K562 (cell line): ENCODE data around the gene RNF152.

Experiments
- CBX8 ChIP-seq: fragments of 200-600 bp; sonication (generic); IDR thresholded peaks from 2 replicates; pipeline ENCODE4 v1.6.1; 2012; ENCODE audit warnings: borderline replicate concordance, mixed run types, low read depth, mild to moderate bottlenecking, moderate library complexity, mixed read lengths, low read length, control low read depth, inconsistent platforms; ENCODE audit not compliant: poor library complexity, severe bottlenecking; ENCODE audit errors: extremely low read depth
- ESRRB ChIP-seq: fragments of 250-450 bp; sonication (Bioruptor Pico); IDR thresholded peaks from 2 replicates; pipeline ENCODE4 v1.5.0; 2020; ENCODE audit warnings: mild to moderate bottlenecking, moderate library complexity, borderline replicate concordance
- FOS ChIP-seq: IDR thresholded peaks from 3 replicates; pipeline ENCODE4 v1.6.1; 2011; ENCODE audit not compliant: insufficient read length; ENCODE audit errors: extremely low read depth
- HMG20B ChIP-seq: fragments of 250-450 bp; sonication (Bioruptor Pico); IDR thresholded peaks from 2 replicates; pipeline ENCODE4 v1.5.0; 2021; ENCODE audit warnings: mild to moderate bottlenecking
- NFIC ChIP-seq: fragments of 450-650 bp; IDR thresholded peaks from 2 replicates; pipeline ENCODE4 v1.6.1; 2017; ENCODE audit warnings: mild to moderate bottlenecking, inconsistent platforms
- PHF20 ChIP-seq: fragments of 450-650 bp; IDR thresholded peaks from 2 replicates; pipeline ENCODE4 v1.6.1; 2018; ENCODE audit not compliant: partially characterized antibody
- PKNOX1 ChIP-seq: fragments of 450-650 bp; IDR thresholded peaks from 2 replicates; pipeline ENCODE4 v1.6.1; 2016
- RERE ChIP-seq: sonication (generic); formaldehyde crosslinking; IDR thresholded peaks from 2 replicates; pipeline ENCODE4 v1.8.0; 2023; ENCODE audit warnings: missing genetic modification reagents, mild to moderate bottlenecking, borderline replicate concordance
- SLC30A9 ChIP-seq: fragments of 250-450 bp; sonication (Bioruptor Pico); IDR thresholded peaks from 2 replicates; pipeline ENCODE4 v1.8.0; 2022; ENCODE audit warnings: mild to moderate bottlenecking, moderate library complexity
- TARDBP ChIP-seq: fragments of 450-650 bp; IDR thresholded peaks from 2 replicates; pipeline ENCODE4 v1.6.1; 2016
- U2AF2 ChIP-seq: fragments of 200-400 bp; formaldehyde crosslinking; optimal IDR thresholded peaks from 2 replicates; pipeline ENCODE3; 2017; ENCODE audit warnings: low read depth, mild to moderate bottlenecking, low read length
- ZNF584 ChIP-seq: fragments of 200-800 bp; sonication (Bioruptor generic); IDR thresholded peaks from 2 replicates; pipeline ENCODE4 v1.6.1; 2016; ENCODE audit warnings: low read depth, mild to moderate bottlenecking, missing genetic modification characterization, missing compliant biosample characterization
- ZNF740 ChIP-seq, 3 experiments: fragments of 200-800 bp in 1 of 3; sonication (Bioruptor generic) in 1 of 3; sonication (generic) in 1 of 3; formaldehyde crosslinking in 1 of 3; IDR thresholded peaks; 2 replicates each; pipeline versions ENCODE4 v1.6.1 to v1.8.0; 2016 to 2022; ENCODE audit warnings: mild to moderate bottlenecking in 2 of 3, missing compliant biosample characterization in 2 of 3, missing genetic modification characterization in 2 of 3, missing genetic modification reagents in 1 of 3
- TF ChIP-seq, protein P1 (sequence below), 3 experiments: IDR thresholded peaks in 2 of 3; conservative IDR thresholded peaks in 1 of 3; 2 replicates each; pipeline ENCODE4 v1.5.1; 2011 to 2012; ENCODE audit warnings: low read length in 3 of 3, mild to moderate bottlenecking in 3 of 3, control low read depth in 2 of 3, improper control_type of control experiment in 1 of 3, inconsistent platforms in 1 of 3, low read depth in 1 of 3, mixed read lengths in 1 of 3, moderate library complexity in 1 of 3; ENCODE audit not compliant: insufficient read depth in 2 of 3

- TF ChIP-seq ZNF584 (CRISPR knock-in tag), result no peak
- no peak for TF ChIP-seq CBX8
- TF ChIP-seq SLC30A9 (CRISPR knock-in tag), result no peak
- no peak for TF ChIP-seq ZNF740 (CRISPR knock-in tag; IDR thresholded peaks at IDR 0.05)
- TF ChIP-seq ZNF740 (tag; IDR thresholded peaks at IDR 0.05), result no peak
- TF ChIP-seq, protein P1, sequence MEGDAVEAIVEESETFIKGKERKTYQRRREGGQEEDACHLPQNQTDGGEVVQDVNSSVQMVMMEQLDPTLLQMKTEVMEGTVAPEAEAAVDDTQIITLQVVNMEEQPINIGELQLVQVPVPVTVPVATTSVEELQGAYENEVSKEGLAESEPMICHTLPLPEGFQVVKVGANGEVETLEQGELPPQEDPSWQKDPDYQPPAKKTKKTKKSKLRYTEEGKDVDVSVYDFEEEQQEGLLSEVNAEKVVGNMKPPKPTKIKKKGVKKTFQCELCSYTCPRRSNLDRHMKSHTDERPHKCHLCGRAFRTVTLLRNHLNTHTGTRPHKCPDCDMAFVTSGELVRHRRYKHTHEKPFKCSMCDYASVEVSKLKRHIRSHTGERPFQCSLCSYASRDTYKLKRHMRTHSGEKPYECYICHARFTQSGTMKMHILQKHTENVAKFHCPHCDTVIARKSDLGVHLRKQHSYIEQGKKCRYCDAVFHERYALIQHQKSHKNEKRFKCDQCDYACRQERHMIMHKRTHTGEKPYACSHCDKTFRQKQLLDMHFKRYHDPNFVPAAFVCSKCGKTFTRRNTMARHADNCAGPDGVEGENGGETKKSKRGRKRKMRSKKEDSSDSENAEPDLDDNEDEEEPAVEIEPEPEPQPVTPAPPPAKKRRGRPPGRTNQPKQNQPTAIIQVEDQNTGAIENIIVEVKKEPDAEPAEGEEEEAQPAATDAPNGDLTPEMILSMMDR (IDR thresholded peaks at IDR 0.05 in 2 of 3, conservative IDR thresholded peaks at IDR 0.05 in 1 of 3; ENCODE audit: insufficient read depth in 2 of 3, low read depth in 1 of 3, low read length in 3 of 3), result no peak
- TF ChIP-seq PHF20, result no peak
- TF ChIP-seq U2AF2, result no peak
- no peak for TF ChIP-seq HMG20B
- no peak for TF ChIP-seq ESRRB (CRISPR knock-in tag)
- TF ChIP-seq RERE (CRISPR knock-in tag), result no peak
- TF ChIP-seq NFIC, result no peak
- no peak for TF ChIP-seq PKNOX1
- no peak for TF ChIP-seq TARDBP
- no peak for TF ChIP-seq FOS
Observed at GRCh38 chr18:61765097-61765496, 127.7 kb downstream of the RNF152 start.
